Fibroblast of lung (primary cell): ENCODE data around the gene EFNA5.

Experiments
- CTCF ChIP-seq, 2 donors: IDR thresholded peaks in 1 of 2; conservative IDR thresholded peaks in 1 of 2; 1 replicate in 1 of 2; 2 replicates in 1 of 2; pipeline ENCODE4 v1.5.1; 2011 to 2012; ENCODE audit warnings: low read length in 2 of 2, control low read depth in 1 of 2, inconsistent platforms in 1 of 2, low read depth in 1 of 2, mild to moderate bottlenecking in 1 of 2
- EZH2 ChIP-seq: IDR thresholded peaks from 2 replicates; pipeline ENCODE4 v1.5.1; 2012; ENCODE audit warnings: low read length, control low read depth, mild to moderate bottlenecking; ENCODE audit errors: missing control alignments

GRCh38 chr5:107661650-107662044, 9.1 kb downstream of the EFNA5 start:
- TF ChIP-seq CTCF (conservative IDR thresholded peaks at IDR 0.05 in 1 of 2, IDR thresholded peaks at IDR 0.05 in 1 of 2; ENCODE audit: low read depth in 1 of 2, low read length in 2 of 2) (no peak), EZH2 (no peak)
